ENCODE measurements around the gene SMU1. TPM values are rescaled to one million over a fixed set of nuclear protein-coding genes. Genes with fewer than 3 reads are reported as not detected.
A peak's percentile ranks its signal among the peaks of the same experiment; 100 is the strongest.

SMU1 gene
- total RNA-seq, 1 experiment from 2014 or later, result 30.4 TPM

DNA sequence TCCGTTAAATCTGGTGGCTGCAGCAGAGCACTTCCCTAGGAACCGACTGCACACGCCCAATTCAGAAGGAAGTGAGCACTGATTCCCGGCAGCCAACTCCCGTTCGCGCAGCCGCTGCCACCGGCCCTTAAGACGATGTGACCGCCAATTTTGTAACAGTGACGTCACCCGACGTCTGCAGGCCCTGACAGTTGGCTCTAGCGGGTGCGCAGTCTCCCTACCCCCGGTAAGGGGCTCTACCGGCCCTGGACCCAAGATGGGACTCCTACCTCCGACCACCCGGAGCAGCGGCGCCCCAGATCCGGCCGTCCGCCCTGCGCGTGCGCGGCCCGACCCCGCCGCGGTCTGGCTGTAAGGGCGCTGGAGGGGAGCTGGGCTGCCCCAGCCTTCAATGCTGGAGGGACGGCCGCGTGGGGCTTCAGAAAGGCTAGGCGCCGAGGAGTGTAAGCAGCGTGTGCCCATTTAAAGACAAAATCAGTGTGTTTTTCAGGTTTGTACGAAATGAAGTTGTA lies 32.3 kb downstream of the SMU1 start:
- DNase-seq, result peak; percentile 92
- peak overlapping the region; percentile 56 for H3K4me3 ChIP-seq (ENCODE audit: insufficient read depth, low read depth, low read length)
- H3K27me3 ChIP-seq (ENCODE audit: control insufficient read depth, insufficient read depth, low read length), result no peaks in the 10 kb centered on the region
- peaks cover 7% of the 10 kb centered on the region for H3K36me3 ChIP-seq (replicated peaks; ENCODE audit: control insufficient read depth, insufficient read depth, low read length)

DNA sequence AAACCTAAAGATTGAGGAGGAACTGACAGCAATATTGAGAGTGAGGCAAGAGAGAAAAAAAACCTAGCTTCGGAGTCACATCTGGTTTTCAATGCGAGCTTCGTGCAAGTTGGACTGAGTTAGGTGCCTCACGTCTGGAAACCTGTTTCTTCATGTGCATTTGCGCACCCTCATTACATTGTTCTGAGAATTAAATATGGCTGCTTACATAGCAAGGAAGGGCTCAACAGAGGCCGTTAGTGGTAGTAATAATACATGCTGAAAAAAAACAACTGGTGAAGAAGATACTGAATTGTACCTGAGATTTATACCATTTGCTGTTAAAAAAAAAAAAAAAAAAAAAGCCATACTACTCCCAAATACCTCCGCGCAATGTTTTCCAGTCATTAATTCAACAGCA lies 32.8 kb downstream of the SMU1 start:
- Histone ChIP-seq H3K27me3 (ENCODE audit: control insufficient read depth, insufficient read depth, low read length) (no peaks in the 10 kb centered on the region), H3K4me3 (ENCODE audit: insufficient read depth, low read depth, low read length) (peak overlapping the region; percentile 56), H3K36me3 (replicated peaks; ENCODE audit: control insufficient read depth, insufficient read depth, low read length) (peaks cover 8% of the 10 kb centered on the region)
- no peak for DNase-seq

DNA sequence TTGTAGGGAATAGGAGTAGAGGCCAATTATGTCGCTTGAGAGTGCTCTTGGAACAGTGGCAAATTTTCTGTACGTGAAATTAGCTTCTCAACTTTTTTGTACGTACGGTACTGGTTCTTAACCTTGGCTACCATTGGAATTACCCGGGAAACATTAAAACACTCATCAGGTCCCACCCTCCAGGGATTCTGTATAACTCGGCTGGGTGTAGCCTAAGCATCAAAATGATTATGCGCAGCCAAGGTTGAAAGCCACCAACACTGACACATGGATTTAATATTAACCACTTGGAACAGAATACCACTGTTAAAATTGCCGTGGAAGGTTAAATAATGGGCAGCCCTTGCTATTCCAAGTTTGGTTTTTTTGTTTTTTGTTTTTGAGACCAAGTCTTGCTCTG lies 34.0 kb downstream of the SMU1 start:
- Histone ChIP-seq H3K36me3 (replicated peaks; ENCODE audit: control insufficient read depth, insufficient read depth, low read length) (peaks cover 10% of the 10 kb centered on the region), H3K4me3 (ENCODE audit: insufficient read depth, low read depth, low read length) (no peak overlapping the region), H3K27me3 (ENCODE audit: control insufficient read depth, insufficient read depth, low read length) (no peaks in the 10 kb centered on the region)
- no peak for DNase-seq

DNA sequence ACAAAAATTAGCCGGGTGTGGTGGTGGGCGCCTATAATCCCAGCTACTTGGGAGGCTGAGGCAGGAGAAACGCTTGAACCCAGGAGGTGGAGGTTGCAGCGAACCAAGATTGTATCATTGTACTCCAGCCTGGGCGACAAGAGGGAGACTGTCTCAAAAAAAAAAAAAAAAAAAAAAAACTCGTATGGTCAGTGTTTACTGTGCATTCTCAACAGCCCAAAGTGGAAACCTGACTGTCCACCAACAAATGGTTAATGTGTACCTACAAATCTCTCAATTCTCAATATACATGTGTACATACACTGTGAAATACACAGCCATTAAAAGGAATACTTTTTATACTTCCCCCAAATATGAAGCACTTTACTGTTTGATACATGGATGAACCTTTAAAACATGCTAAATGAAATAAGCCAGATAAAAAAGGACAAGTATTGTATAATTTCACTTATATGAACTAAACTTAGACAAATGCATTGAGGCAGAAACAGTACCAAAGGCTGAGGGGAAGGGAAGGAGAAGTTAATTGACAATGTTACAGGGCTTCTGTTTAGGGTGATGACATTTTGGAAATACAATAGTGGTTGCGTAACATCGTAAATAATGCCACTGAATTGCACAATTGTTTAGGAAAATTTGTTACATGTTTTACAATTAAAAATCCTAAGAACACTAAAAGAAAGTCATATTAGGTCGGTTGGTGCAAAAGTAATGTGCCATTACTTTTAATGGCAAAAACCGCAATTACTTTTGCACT lies 34.9 kb downstream of the SMU1 start:
- Histone ChIP-seq H3K4me3 (ENCODE audit: insufficient read depth, low read depth, low read length) (no peak overlapping the region), H3K27me3 (ENCODE audit: control insufficient read depth, insufficient read depth, low read length) (no peaks in the 10 kb centered on the region), H3K36me3 (replicated peaks; ENCODE audit: control insufficient read depth, insufficient read depth, low read length) (peaks cover 13% of the 10 kb centered on the region)
- DNase-seq, result no peak

DNA sequence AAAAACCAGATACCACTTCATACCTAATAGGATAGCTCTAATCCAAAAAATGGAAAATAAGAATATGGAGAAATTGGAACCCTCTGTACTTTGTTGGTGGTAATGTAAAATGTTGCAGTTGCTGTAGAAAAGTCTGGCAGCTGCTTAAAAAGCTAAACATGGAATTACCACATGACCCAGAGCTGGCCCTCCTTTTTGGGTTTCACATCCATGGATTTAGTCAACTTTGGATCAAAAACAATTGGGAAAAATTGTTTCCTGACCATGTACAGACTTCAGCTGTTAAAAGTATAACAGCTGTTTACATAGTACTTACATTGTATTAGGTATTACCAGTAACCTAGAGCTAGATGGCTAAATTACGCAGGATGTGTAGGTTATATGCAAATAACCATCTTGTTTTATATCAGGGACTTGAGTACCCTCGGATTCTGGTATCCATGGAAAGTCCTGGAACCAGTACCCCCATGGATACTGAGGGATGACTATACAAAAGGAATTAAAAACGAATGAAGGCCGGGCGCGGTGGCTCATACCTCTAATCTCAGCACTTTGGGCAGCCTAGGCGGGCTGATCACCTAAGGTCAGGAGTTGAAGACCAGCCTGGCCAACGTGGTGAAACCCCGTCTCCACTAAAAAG lies 35.6 kb downstream of the SMU1 start:
- Histone ChIP-seq H3K27me3 (ENCODE audit: control insufficient read depth, insufficient read depth, low read length) (no peaks in the 10 kb centered on the region), H3K36me3 (replicated peaks; ENCODE audit: control insufficient read depth, insufficient read depth, low read length) (peaks cover 20% of the 10 kb centered on the region), H3K4me3 (ENCODE audit: insufficient read depth, low read depth, low read length) (no peak overlapping the region)
- no peak for DNase-seq

DNA sequence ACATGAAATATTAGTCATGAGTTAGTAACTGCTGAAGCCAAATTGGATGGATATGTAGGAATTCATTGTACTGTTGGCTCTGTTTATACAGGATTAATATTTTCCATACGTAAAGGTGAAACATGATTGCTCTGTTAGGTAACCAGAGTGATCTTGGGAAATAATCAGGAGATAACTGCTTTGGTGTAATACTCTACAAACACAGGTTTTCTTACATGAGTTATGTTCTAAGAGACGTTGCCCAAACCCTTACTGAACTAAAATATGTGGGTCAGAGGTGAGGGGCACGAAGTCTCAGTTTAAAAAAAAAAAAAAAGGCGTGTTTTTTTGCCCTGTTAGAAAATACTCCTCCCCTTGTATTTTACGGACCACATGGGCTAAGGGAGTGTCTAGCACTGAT lies 43.6 kb downstream of the SMU1 start:
- no peak for DNase-seq
- no peak overlapping the region for H3K4me3 ChIP-seq (ENCODE audit: insufficient read depth, low read depth, low read length)

DNA sequence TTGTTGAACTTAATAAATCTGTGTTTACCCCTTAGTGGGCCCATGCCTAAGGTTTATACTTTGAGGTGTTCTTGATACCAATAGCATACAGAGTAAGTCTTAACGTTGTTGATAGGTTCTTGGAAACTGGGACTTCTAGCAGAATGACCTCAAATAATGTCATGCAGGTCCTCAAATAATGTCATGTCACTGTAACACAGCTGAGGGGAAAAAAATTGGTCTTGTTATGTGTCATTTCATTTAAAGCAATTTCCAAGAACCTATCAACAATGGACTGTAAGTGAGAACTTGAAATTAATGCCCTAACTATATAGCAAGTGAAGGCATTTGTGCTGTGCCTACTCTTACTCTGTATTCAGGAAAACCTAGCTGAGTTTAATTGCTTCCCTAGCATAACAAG lies 44.2 kb downstream of the SMU1 start:
- no peak overlapping the region for H3K4me3 ChIP-seq (ENCODE audit: insufficient read depth, low read depth, low read length)
- no peak for DNase-seq
- no peaks in the 10 kb centered on the region for H3K27me3 ChIP-seq (ENCODE audit: control insufficient read depth, insufficient read depth, low read length)
- H3K36me3 ChIP-seq (replicated peaks; ENCODE audit: control insufficient read depth, insufficient read depth, low read length), result peaks cover 35% of the 10 kb centered on the region

More for the DNA sequence above, 43.6 kb downstream of the SMU1 start:
- H3K36me3 ChIP-seq (replicated peaks; ENCODE audit: control insufficient read depth, insufficient read depth, low read length), result peaks cover 35% of the 10 kb centered on the region
- no peaks in the 10 kb centered on the region for H3K27me3 ChIP-seq (ENCODE audit: control insufficient read depth, insufficient read depth, low read length)

DNA sequence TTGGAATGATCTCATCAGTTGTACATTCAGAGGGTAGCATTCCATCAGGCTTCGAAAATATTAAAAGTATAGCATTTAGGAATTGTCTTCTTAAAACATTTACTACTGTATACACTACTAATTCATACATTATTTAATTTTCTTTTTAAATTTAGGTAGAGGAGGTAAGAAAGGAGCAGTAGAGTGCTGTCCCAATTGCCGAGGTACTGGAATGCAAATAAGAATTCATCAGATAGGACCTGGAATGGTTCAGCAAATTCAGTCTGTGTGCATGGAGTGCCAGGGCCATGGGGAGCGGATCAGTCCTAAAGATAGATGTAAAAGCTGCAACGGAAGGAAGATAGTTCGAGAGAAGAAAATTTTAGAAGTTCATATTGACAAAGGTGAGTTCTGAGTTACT lies 46.2 kb downstream of the SMU1 start:
- Histone ChIP-seq H3K4me3 (ENCODE audit: insufficient read depth, low read depth, low read length) (no peak overlapping the region), H3K27me3 (ENCODE audit: control insufficient read depth, insufficient read depth, low read length) (no peaks in the 10 kb centered on the region), H3K36me3 (replicated peaks; ENCODE audit: control insufficient read depth, insufficient read depth, low read length) (peaks cover 25% of the 10 kb centered on the region)
- no peak for DNase-seq

DNA sequence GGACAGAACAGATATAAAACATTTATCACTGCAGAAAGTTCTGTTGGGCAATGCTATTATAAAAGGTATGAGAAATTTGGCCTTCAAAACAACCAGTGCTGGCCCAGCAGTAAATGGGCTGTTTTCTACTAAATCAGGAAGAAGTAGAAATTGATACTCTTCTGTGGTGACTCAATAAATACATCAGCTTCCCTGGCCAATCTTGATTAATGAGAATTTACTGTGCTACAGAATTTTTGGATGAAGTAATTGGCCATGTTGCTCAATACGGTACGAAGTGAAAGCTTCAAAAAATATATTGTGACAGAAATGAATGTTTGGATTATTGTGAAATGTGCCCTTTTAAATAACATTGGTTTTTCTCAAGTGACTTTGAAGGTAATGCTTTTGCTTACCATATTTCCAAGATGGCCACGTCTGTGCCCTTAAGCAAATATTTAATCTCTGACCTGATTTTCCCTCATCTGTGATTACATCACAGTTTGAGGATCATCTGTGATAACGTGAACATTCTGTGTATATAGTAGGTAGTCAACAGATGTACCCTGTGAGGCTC lies 47.2 kb downstream of the SMU1 start:
- Histone ChIP-seq H3K27me3 (ENCODE audit: control insufficient read depth, insufficient read depth, low read length) (no peaks in the 10 kb centered on the region), H3K36me3 (replicated peaks; ENCODE audit: control insufficient read depth, insufficient read depth, low read length) (peaks cover 17% of the 10 kb centered on the region), H3K4me3 (ENCODE audit: insufficient read depth, low read depth, low read length) (no peak overlapping the region)
- DNase-seq, result no peak

DNA sequence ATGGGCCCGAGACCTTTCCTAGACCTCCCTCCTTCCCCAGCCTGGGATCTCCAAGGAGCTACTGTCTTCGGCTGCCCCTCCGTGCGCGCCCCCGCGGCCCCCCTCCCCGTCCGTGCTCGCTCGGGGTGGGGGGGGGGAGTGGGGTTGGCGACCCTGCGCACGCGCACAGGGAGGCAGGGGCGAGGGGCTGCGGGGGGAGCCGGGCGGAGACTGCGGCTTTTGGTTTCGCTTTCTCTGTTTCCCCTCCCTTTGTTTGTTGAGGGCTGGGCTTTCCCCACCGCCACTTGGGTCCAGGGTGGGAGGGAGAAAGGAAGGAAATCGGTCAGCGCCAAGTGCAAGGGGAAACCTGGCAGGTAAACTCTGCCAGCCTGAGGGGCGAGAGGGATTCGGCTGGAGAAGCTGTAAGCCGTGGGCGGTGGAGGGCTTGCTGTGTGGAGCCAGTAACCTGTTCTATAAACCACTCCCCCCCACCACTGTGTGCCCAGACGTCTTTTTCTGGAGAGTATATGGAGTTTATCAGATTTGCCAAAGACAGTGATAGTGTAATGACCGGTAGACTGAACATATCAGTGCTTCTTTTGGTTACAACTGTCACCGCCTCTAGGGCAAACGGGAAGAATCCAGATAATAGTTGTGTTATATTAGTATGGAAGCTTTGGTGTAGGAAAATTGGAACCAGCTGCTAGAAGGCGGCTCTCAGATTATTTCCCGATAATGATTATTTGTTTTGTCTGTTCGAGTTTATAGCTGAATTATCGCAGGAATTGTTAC lies 50.7 kb downstream of the SMU1 start:
- Histone ChIP-seq H3K36me3 (replicated peaks; ENCODE audit: control insufficient read depth, insufficient read depth, low read length) (peaks cover 9% of the 10 kb centered on the region), H3K27me3 (ENCODE audit: control insufficient read depth, insufficient read depth, low read length) (no peaks in the 10 kb centered on the region), H3K4me3 (ENCODE audit: insufficient read depth, low read depth, low read length) (peak overlapping the region; percentile 100)
- DNase-seq, result peak; percentile 96

DNA sequence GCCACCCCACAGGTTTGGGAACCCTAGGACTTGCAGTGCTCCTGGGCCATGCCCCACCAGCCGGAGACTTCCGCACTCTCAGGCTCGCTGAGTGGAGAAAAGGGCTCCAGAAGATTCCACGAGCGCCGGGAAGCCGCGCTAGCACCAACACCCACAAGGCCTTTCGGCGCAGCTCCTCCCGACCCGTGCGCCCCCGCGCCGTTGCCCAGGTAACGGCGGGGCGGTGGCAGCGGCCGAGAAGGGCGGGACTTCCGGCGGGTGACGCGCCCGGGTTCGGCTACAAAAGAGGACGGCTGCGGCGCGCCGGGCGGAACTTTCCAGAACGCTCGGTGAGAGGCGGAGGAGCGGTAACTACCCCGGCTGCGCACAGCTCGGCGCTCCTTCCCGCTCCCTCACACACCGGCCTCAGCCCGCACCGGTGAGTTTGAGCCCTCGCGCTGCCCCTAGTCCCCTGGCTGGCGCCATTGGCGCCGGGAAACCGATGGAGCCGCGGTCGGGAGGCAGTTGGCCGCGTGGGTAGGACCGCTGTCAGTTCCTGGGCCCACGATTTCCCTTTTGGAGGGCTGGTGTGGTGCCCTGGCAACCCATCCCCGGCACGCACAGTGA lies 51.4 kb downstream of the SMU1 start, which contains the start of gene DNAJA1:
DNAJA1 (plus strand) TSS at position 308 of the 606 bp plus-strand sequence. CDS start 1,212 bp downstream, outside the sequence.
- H3K27me3 ChIP-seq (ENCODE audit: control insufficient read depth, insufficient read depth, low read length), result no peaks in the 10 kb centered on the region
- peaks cover 4% of the 10 kb centered on the region for H3K36me3 ChIP-seq (replicated peaks; ENCODE audit: control insufficient read depth, insufficient read depth, low read length)
- peak; percentile 97 for DNase-seq
- peak within 1 kb of the TSS; percentile 100 for H3K4me3 ChIP-seq (ENCODE audit: insufficient read depth, low read depth, low read length)

DNA sequence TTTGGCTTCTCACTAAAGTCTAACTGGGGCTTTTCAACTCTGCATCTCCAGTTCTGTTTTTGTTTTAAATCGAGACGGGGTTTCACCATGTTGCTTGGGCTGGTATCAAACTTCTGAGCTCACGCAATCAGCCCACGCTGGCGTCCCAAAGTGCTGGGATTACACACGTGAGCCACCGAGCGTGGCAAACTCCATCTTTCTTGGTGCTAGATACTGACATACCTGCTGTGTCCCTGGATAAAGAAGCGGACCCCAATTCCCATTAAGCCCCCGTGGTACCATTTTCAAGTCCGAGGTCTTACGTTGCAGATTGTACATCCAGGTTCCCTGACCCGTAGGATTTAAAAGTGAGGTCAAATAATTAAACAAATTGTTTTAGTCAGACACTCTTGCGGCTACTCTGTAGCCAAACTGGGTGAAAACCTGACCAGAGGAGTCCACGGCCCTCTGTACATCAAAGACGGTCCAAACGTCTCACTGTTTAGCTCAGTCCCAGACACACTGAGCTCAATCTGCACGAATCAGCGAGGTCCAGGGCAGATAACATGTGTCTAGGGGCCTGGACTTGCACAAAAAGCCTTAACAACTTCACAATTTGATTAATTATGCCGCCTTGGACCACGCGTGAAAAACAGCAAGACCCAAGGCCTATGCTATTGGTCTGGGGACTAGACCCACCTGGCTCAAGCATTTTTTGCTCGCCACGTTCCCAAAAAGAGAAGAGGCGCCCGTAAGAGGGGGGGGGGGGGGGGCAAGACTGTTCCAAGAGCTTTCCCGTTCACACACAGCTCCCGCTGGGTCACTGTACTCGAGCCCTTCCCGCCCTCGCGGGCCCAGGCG lies 52.1 kb downstream of the SMU1 start:
- Histone ChIP-seq H3K36me3 (replicated peaks; ENCODE audit: control insufficient read depth, insufficient read depth, low read length) (peaks cover 4% of the 10 kb centered on the region), H3K27me3 (ENCODE audit: control insufficient read depth, insufficient read depth, low read length) (no peaks in the 10 kb centered on the region), H3K4me3 (ENCODE audit: insufficient read depth, low read depth, low read length) (peak overlapping the region; percentile 100)
- no peak for DNase-seq

DNA sequence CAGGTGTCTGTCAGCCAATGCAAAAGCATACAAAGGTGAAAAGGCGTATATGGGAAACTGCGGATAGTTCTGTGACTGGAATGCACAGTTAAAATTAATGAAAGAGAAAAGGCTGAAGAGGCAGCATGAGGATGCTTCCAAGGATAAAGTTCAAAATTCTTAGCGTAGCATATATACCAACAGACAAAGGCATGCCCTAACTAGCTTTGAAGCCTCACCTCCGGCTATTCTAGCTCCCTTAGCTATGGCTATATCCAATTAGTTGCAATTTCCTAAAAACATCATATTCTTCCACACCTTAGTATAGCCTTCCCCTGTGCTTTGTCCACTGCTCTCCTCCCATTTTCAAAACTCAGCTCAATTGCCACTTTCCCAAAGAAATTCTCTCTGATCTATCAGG lies 52.8 kb downstream of the SMU1 start:
- Histone ChIP-seq H3K27me3 (ENCODE audit: control insufficient read depth, insufficient read depth, low read length) (no peaks in the 10 kb centered on the region), H3K36me3 (replicated peaks; ENCODE audit: control insufficient read depth, insufficient read depth, low read length) (peaks cover 4% of the 10 kb centered on the region), H3K4me3 (ENCODE audit: insufficient read depth, low read depth, low read length) (no peak overlapping the region)
- DNase-seq, result no peak
